HepG2 (cell line): ENCODE measurements around the gene GFRA1.

Experiments used
- ASH2L ChIP-seq: fragments of 300-600, 200-600 bp; sonication (generic); IDR thresholded peaks from 2 replicates; pipeline ENCODE4 v1.7.0; 2017; ENCODE audit warnings: low read depth, mild to moderate bottlenecking, moderate library complexity, mixed read lengths, low read length; ENCODE audit not compliant: insufficient read length
- BHLHE40 ChIP-seq: IDR thresholded peaks from 2 replicates; pipeline ENCODE4 v1.6.1; 2011; ENCODE audit warnings: low read length, improper control_type of control experiment
- EP300 ChIP-seq, 3 experiments: sonication (generic) in 1 of 3; formaldehyde crosslinking in 1 of 3; IDR thresholded peaks; 2 replicates each; pipeline versions ENCODE4 v1.5.1 to v1.6.1; 2011 to 2020; ENCODE audit warnings: low read depth in 2 of 3, low read length in 2 of 3, borderline replicate concordance in 1 of 3, improper control_type of control experiment in 1 of 3, mild to moderate bottlenecking in 1 of 3, missing genetic modification reagents in 1 of 3, moderate library complexity in 1 of 3
- HNRNPH1 ChIP-seq: fragments of 200-400 bp; formaldehyde crosslinking; optimal IDR thresholded peaks from 2 replicates; pipeline ENCODE3; 2017; ENCODE audit warnings: mild to moderate bottlenecking, low read depth, low read length
- MAFF ChIP-seq: IDR thresholded peaks from 2 replicates; pipeline ENCODE4 v1.6.1; 2011; ENCODE audit warnings: low read depth, low read length, improper control_type of control experiment
- MLX ChIP-seq: IDR thresholded peaks from 2 replicates; pipeline ENCODE4 v1.6.1; 2016
- TAF1 ChIP-seq: sonication (generic); formaldehyde crosslinking; IDR thresholded peaks from 2 replicates; pipeline ENCODE4 v1.4.0; 2020; ENCODE audit warnings: missing genetic modification reagents
- ZNF17 ChIP-seq: sonication (generic); formaldehyde crosslinking; IDR thresholded peaks from 2 replicates; pipeline ENCODE4 v1.5.0; 2020; ENCODE audit warnings: mild to moderate bottlenecking, missing genetic modification reagents
- ZNF274 ChIP-seq: sonication (generic); formaldehyde crosslinking; IDR thresholded peaks from 2 replicates; pipeline ENCODE4 v1.5.1; 2020; ENCODE audit warnings: mild to moderate bottlenecking, missing genetic modification reagents
- ZNF451 ChIP-seq: sonication (generic); formaldehyde crosslinking; IDR thresholded peaks from 2 replicates; pipeline ENCODE4 v1.5.0; 2020; ENCODE audit warnings: mild to moderate bottlenecking, missing genetic modification reagents
- ZSCAN20 ChIP-seq: sonication (generic); formaldehyde crosslinking; IDR thresholded peaks from 2 replicates; pipeline ENCODE4 v1.4.0; 2020; ENCODE audit warnings: missing genetic modification reagents, mild to moderate bottlenecking, borderline replicate concordance

- no peak for TF ChIP-seq ZNF17 (CRISPR knock-in tag)
- TF ChIP-seq HNRNPH1: no peak
- no peak for TF ChIP-seq BHLHE40
- TF ChIP-seq MAFF: no peak
- TF ChIP-seq ZNF451 (CRISPR knock-in tag): no peak
- TF ChIP-seq ZNF274 (CRISPR knock-in tag): no peak
- TF ChIP-seq ZSCAN20 (CRISPR knock-in tag): no peak
- no peak for TF ChIP-seq MLX (CRISPR knock-in tag)
- no peak for TF ChIP-seq ASH2L
- TF ChIP-seq EP300 (IDR thresholded peaks at IDR 0.05; ENCODE audit: low read depth in 2 of 2, low read length in 2 of 2): no peak
- TF ChIP-seq EP300 (CRISPR knock-in tag; IDR thresholded peaks at IDR 0.05; ENCODE audit: borderline replicate concordance): no peak
- TF ChIP-seq TAF1 (CRISPR knock-in tag): no peak
These were observed 69.3 kb downstream of the GFRA1 start for GRCh38 chr10:116203661-116204060.
